ENCODE data around the gene RGS19.

The RGS19 gene

GRCh38 chr20:64056889-64057627 is 22.3 kb downstream of the RGS19 start:
- no peak overlapping the region for H3K4me3 ChIP-seq (ENCODE audit: extremely low read depth, insufficient read depth, low read length, poor library complexity, severe bottlenecking)
- H3K9me3 ChIP-seq (ENCODE audit: control insufficient read depth, low read length), result no peaks in the 10 kb centered on the region
- no peak overlapping the region for H3K27ac ChIP-seq (ENCODE audit: low read depth, low read length, severe bottlenecking)
- peaks cover 31% of the 10 kb centered on the region for H3K4me1 ChIP-seq (ENCODE audit: control insufficient read depth, insufficient read depth, low read length, poor library complexity, severe bottlenecking)
- H3K36me3 ChIP-seq (ENCODE audit: control insufficient read depth, insufficient read depth, low read length), result no peaks in the 10 kb centered on the region
- 84 to 87% methylated on average over 37 to 39 of the region's 39 CpGs for WGBS, 2 experiments (ENCODE audit: insufficient coverage in 2 of 2)

GRCh38 chr20:64056639-64056888 is 22.8 kb downstream of the RGS19 start:
- no peak overlapping the region for H3K4me3 ChIP-seq (ENCODE audit: extremely low read depth, insufficient read depth, low read length, poor library complexity, severe bottlenecking)
- WGBS, 2 experiments (ENCODE audit: insufficient coverage in 2 of 2), result 71 to 100% methylated on average over 3 to 6 of the region's 7 CpGs
- H3K9me3 ChIP-seq (ENCODE audit: control insufficient read depth, low read length), result no peaks in the 10 kb centered on the region
- no peak overlapping the region for H3K27ac ChIP-seq (ENCODE audit: low read depth, low read length, severe bottlenecking)
- no peaks in the 10 kb centered on the region for H3K36me3 ChIP-seq (ENCODE audit: control insufficient read depth, insufficient read depth, low read length)
- H3K4me1 ChIP-seq (ENCODE audit: control insufficient read depth, insufficient read depth, low read length, poor library complexity, severe bottlenecking), result peaks cover 31% of the 10 kb centered on the region

GRCh38 chr20:64055893-64056638 is 23.3 kb downstream of the RGS19 start:
- no peaks in the 10 kb centered on the region for H3K36me3 ChIP-seq (ENCODE audit: control insufficient read depth, insufficient read depth, low read length)
- 82% methylated on average over 17 to 22 of the region's 22 CpGs for WGBS, 2 experiments (ENCODE audit: insufficient coverage in 2 of 2)
- H3K27ac ChIP-seq (ENCODE audit: low read depth, low read length, severe bottlenecking), result peak overlapping the region; percentile 23
- peaks cover 31% of the 10 kb centered on the region for H3K4me1 ChIP-seq (ENCODE audit: control insufficient read depth, insufficient read depth, low read length, poor library complexity, severe bottlenecking)
- H3K9me3 ChIP-seq (ENCODE audit: control insufficient read depth, low read length), result no peaks in the 10 kb centered on the region
- H3K4me3 ChIP-seq (ENCODE audit: extremely low read depth, insufficient read depth, low read length, poor library complexity, severe bottlenecking), result no peak overlapping the region

GRCh38 chr20:64055396-64055892 is 23.9 kb downstream of the RGS19 start:
- Histone ChIP-seq H3K4me3 (ENCODE audit: extremely low read depth, insufficient read depth, low read length, poor library complexity, severe bottlenecking) (no peak overlapping the region), H3K9me3 (ENCODE audit: control insufficient read depth, low read length) (no peaks in the 10 kb centered on the region), H3K36me3 (ENCODE audit: control insufficient read depth, insufficient read depth, low read length) (no peaks in the 10 kb centered on the region), H3K4me1 (ENCODE audit: control insufficient read depth, insufficient read depth, low read length, poor library complexity, severe bottlenecking) (peaks cover 31% of the 10 kb centered on the region), H3K27ac (ENCODE audit: low read depth, low read length, severe bottlenecking) (peak overlapping the region; percentile 23)
- WGBS, 2 experiments (ENCODE audit: insufficient coverage in 2 of 2), result 33 to 92% methylated on average over 1 to 9 of the region's 9 CpGs

- peaks cover 37% of the 10 kb centered on the region for H3K4me1 ChIP-seq (ENCODE audit: control insufficient read depth, insufficient read depth, low read length, poor library complexity, severe bottlenecking)
- H3K4me3 ChIP-seq (ENCODE audit: extremely low read depth, insufficient read depth, low read length, poor library complexity, severe bottlenecking), result peak overlapping the region; percentile 8
- 33 to 56% methylated on average over 12 to 14 of the region's 17 CpGs for WGBS, 2 experiments (ENCODE audit: insufficient coverage in 2 of 2)
- H3K36me3 ChIP-seq (ENCODE audit: control insufficient read depth, insufficient read depth, low read length), result no peaks in the 10 kb centered on the region
- H3K9me3 ChIP-seq (ENCODE audit: control insufficient read depth, low read length), result no peaks in the 10 kb centered on the region
- H3K27ac ChIP-seq (ENCODE audit: low read depth, low read length, severe bottlenecking), result peak overlapping the region; percentile 76
Observed at GRCh38 chr20:64053841-64054661, 25.3 kb downstream of the RGS19 start.

- Histone ChIP-seq H3K27ac (ENCODE audit: low read depth, low read length, severe bottlenecking) (no peak overlapping the region), H3K4me3 (ENCODE audit: extremely low read depth, insufficient read depth, low read length, poor library complexity, severe bottlenecking) (no peak overlapping the region), H3K4me1 (ENCODE audit: control insufficient read depth, insufficient read depth, low read length, poor library complexity, severe bottlenecking) (peaks cover 37% of the 10 kb centered on the region), H3K9me3 (ENCODE audit: control insufficient read depth, low read length) (no peaks in the 10 kb centered on the region), H3K36me3 (ENCODE audit: control insufficient read depth, insufficient read depth, low read length) (no peaks in the 10 kb centered on the region)
- WGBS, 2 experiments (ENCODE audit: insufficient coverage in 2 of 2), result 85 to 89% methylated on average over 20 to 33 of the region's 33 CpGs
Observed at GRCh38 chr20:64052987-64053840, 26.1 kb downstream of the RGS19 start.

- H3K27ac ChIP-seq (ENCODE audit: low read depth, low read length, severe bottlenecking), result no peak overlapping the region
- H3K4me3 ChIP-seq (ENCODE audit: extremely low read depth, insufficient read depth, low read length, poor library complexity, severe bottlenecking), result no peak overlapping the region
- peaks cover 35% of the 10 kb centered on the region for H3K4me1 ChIP-seq (ENCODE audit: control insufficient read depth, insufficient read depth, low read length, poor library complexity, severe bottlenecking)
- 91 to 95% methylated on average over 4 to 6 of the region's 10 CpGs for WGBS, 2 experiments (ENCODE audit: insufficient coverage in 2 of 2)
- peaks cover under 1% of the 10 kb centered on the region for H3K36me3 ChIP-seq (ENCODE audit: control insufficient read depth, insufficient read depth, low read length)
- H3K9me3 ChIP-seq (ENCODE audit: control insufficient read depth, low read length), result no peaks in the 10 kb centered on the region
Observed at GRCh38 chr20:64052326-64052722, 27.0 kb downstream of the RGS19 start.

GRCh38 chr20:64051561-64052325 is 27.6 kb downstream of the RGS19 start:
- H3K4me3 ChIP-seq (ENCODE audit: extremely low read depth, insufficient read depth, low read length, poor library complexity, severe bottlenecking), result no peak overlapping the region
- 92 to 96% methylated on average over 4 to 13 of the region's 15 CpGs for WGBS, 2 experiments (ENCODE audit: insufficient coverage in 2 of 2)
- H3K9me3 ChIP-seq (ENCODE audit: control insufficient read depth, low read length), result no peaks in the 10 kb centered on the region
- peaks cover 29% of the 10 kb centered on the region for H3K4me1 ChIP-seq (ENCODE audit: control insufficient read depth, insufficient read depth, low read length, poor library complexity, severe bottlenecking)
- peaks cover 4% of the 10 kb centered on the region for H3K36me3 ChIP-seq (ENCODE audit: control insufficient read depth, insufficient read depth, low read length)
- H3K27ac ChIP-seq (ENCODE audit: low read depth, low read length, severe bottlenecking), result no peak overlapping the region

- peaks cover 4% of the 10 kb centered on the region for H3K36me3 ChIP-seq (ENCODE audit: control insufficient read depth, insufficient read depth, low read length)
- WGBS, 2 experiments (ENCODE audit: insufficient coverage in 2 of 2), result 89 to 93% methylated on average over 9 to 10 of the region's 11 CpGs
- H3K9me3 ChIP-seq (ENCODE audit: control insufficient read depth, low read length), result no peaks in the 10 kb centered on the region
- H3K4me3 ChIP-seq (ENCODE audit: extremely low read depth, insufficient read depth, low read length, poor library complexity, severe bottlenecking), result no peak overlapping the region
- H3K4me1 ChIP-seq (ENCODE audit: control insufficient read depth, insufficient read depth, low read length, poor library complexity, severe bottlenecking), result peaks cover 22% of the 10 kb centered on the region
- no peak overlapping the region for H3K27ac ChIP-seq (ENCODE audit: low read depth, low read length, severe bottlenecking)
Observed at GRCh38 chr20:64051033-64051452, 28.3 kb downstream of the RGS19 start.

Measured in mesodermal cell (in vitro differentiated cells).